Testis (tissue), 2 donors: ENCODE data around the gene MSI2.

ENCODE experiments used
- POLR2A ChIP-seq: fragments of 450-650 bp; IDR thresholded peaks from one replicate; pipeline ENCODE4 v1.6.1; 2017; ENCODE audit warnings: antibody characterized with exemption, mild to moderate bottlenecking, moderate library complexity
- TF ChIP-seq, protein P1 (sequence below), 3 experiments: fragments of 450-650 bp in 2 of 3; fragments of 200-600 bp in 1 of 3; sonication (generic) in 1 of 3; IDR thresholded peaks; one replicate each; pipeline ENCODE4 v1.5.1; 2016 to 2019; ENCODE audit warnings: antibody characterized with exemption in 3 of 3, mild to moderate bottlenecking in 2 of 3, moderate library complexity in 1 of 3

DNA sequence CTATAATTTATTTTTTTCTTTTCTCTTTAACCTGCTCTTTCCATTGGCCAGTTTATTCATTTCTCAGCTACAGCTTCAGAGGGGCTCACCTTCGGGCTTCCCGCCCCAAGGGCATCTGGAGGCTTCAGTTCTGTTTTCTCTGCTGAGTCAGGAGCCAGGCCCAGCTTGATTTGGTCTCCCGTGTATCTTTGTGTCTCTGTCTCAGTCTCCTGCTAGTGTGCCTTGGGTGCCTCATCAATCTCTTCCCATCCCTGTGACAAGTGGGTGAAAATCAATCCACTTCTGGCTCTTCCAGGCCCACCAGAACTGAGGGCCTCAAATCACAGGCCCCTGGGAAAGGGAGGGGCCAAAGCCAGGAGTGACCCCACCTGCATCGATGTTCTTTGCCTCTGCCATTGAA, 416.6 kb downstream of the MSI2 start:
- TF ChIP-seq POLR2A = no peak
- TF ChIP-seq, protein P1, sequence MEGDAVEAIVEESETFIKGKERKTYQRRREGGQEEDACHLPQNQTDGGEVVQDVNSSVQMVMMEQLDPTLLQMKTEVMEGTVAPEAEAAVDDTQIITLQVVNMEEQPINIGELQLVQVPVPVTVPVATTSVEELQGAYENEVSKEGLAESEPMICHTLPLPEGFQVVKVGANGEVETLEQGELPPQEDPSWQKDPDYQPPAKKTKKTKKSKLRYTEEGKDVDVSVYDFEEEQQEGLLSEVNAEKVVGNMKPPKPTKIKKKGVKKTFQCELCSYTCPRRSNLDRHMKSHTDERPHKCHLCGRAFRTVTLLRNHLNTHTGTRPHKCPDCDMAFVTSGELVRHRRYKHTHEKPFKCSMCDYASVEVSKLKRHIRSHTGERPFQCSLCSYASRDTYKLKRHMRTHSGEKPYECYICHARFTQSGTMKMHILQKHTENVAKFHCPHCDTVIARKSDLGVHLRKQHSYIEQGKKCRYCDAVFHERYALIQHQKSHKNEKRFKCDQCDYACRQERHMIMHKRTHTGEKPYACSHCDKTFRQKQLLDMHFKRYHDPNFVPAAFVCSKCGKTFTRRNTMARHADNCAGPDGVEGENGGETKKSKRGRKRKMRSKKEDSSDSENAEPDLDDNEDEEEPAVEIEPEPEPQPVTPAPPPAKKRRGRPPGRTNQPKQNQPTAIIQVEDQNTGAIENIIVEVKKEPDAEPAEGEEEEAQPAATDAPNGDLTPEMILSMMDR (IDR thresholded peaks at IDR 0.05) = no peak
